ENCODE measurements around the gene MEF2C.

- TF ChIP-seq SIN3A (IDR thresholded peaks at IDR 0.05; ENCODE audit: borderline replicate concordance, insufficient read depth, low read depth, low read length) = no peak
- no peak for TF ChIP-seq CTCF (IDR thresholded peaks at IDR 0.05)
Measured at GRCh38 chr5:88760527-88760926, 122.5 kb downstream of the MEF2C start.
